ENCODE measurements around the gene HARBI1. TPM values are rescaled to one million over a fixed set of nuclear protein-coding genes. Genes with fewer than 3 reads are reported as not detected.

Gene HARBI1, protein sequence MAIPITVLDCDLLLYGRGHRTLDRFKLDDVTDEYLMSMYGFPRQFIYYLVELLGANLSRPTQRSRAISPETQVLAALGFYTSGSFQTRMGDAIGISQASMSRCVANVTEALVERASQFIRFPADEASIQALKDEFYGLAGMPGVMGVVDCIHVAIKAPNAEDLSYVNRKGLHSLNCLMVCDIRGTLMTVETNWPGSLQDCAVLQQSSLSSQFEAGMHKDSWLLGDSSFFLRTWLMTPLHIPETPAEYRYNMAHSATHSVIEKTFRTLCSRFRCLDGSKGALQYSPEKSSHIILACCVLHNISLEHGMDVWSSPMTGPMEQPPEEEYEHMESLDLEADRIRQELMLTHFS
- 4.3 and 4.4 TPM in 2 replicates for polyA plus RNA-seq (2011; rRNA removed)
- polyA minus RNA-seq (2011; rRNA and poly(A)+ RNA removed): 5.5 and 5.6 TPM in 2 replicates

DNA sequence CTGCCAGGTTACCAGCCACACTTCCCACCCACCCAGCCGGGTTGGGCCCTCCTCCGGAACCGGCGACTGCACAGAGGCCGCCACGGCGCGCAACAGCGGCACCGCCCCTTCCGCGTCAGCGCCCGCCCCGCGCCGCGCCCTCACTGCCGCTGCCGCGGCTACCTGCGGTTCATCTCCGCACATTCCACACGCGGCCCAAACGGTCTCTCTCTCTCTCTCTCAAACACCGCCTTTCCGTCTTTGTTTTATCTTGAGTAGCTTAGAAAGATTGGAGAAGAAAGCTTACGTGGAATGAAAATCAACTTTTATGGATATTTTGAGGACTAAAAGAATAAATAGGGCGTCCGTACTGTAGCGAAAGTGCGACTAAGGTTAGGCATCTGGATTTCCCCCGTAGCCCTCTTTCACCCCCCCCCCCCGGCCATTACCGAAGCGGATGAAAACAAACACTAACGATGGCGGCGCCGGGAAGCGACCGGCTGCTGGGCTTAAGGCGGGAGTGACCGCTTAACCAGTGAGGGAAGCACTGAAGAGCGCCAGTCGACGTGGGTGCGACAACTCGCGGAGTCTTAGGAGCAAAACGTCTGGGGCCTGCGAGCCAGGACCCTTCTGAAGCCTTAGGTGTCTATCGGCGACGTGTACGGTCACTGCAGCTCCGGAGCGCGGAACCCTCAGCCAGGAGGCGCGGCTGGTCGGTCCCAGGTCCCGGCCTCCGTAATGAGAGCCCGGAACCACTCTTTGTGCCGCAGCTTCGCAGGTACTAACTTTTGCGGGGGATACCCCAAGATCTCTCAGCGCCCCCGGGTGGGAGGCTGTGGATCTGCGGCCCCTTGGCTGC, at the start of gene HARBI1, which contains the start of gene ATG13:
TSS of gene HARBI1 (minus strand) at position 94 of the 838 bp plus-strand sequence. CDS start 990 bp downstream, outside the sequence.
TSS of gene ATG13 (plus strand) at position 420 of the 838 bp plus-strand sequence. CDS start 26,739 bp downstream, outside the sequence.
- H3K4me3 ChIP-seq (ENCODE audit: low read depth, low read length): peak within 1 kb of the TSS; percentile 100
- H3K27ac ChIP-seq (ENCODE audit: low read depth, low read length): peak within 1 kb of the TSS; percentile 97
- peak; percentile 51 for DNase-seq (ENCODE audit: low read depth, low spot score)
- TF ChIP-seq, protein P1, sequence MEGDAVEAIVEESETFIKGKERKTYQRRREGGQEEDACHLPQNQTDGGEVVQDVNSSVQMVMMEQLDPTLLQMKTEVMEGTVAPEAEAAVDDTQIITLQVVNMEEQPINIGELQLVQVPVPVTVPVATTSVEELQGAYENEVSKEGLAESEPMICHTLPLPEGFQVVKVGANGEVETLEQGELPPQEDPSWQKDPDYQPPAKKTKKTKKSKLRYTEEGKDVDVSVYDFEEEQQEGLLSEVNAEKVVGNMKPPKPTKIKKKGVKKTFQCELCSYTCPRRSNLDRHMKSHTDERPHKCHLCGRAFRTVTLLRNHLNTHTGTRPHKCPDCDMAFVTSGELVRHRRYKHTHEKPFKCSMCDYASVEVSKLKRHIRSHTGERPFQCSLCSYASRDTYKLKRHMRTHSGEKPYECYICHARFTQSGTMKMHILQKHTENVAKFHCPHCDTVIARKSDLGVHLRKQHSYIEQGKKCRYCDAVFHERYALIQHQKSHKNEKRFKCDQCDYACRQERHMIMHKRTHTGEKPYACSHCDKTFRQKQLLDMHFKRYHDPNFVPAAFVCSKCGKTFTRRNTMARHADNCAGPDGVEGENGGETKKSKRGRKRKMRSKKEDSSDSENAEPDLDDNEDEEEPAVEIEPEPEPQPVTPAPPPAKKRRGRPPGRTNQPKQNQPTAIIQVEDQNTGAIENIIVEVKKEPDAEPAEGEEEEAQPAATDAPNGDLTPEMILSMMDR (IDR thresholded peaks at IDR 0.05; ENCODE audit: low read depth, low read length): peak; percentile 90
- ChIA-PET POLR2A (interaction anchor here (1.0 kb wide), 1 partner anchor 32 kb away, joined by 3 read pairs; no protein-coding TSS in a partner anchor), CTCF (interaction anchor here (0.5 to 2.5 kb wide), 18 partner anchors 10 to 229 kb away, joined by 3 to 23 read pairs (median 6); partner anchors contain the start of gene CHRM4)
- H3K27me3 ChIP-seq (ENCODE audit: control insufficient read depth, insufficient read depth, low read length): no peaks in the 10 kb centered on the region
- H3K9me3 ChIP-seq (ENCODE audit: control insufficient read depth, insufficient read depth, low read length): no peaks in the 10 kb centered on the region

DNA sequence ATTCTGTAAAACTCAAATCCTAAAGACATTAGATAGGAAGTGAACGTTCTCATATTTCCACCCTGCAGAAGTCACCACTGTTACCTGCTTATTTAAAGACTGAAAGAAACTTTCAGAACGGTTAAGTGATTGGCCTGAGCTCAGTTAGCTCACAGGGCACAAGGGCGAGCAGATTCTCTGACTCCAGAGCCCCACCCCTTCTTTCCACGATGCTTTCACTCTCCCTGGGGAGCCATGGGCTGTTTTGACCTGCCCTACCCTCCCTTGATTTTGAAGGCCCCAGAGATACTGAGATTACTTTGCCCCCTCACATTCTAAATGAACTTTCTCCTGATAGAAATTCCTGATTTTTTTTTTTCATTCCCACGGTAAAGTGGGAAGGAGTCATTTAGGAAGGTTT, 49.5 kb upstream of the HARBI1 start:
- Histone ChIP-seq H3K9me3 (ENCODE audit: control insufficient read depth, insufficient read depth, low read length) (no peaks in the 10 kb centered on the region), H3K4me3 (ENCODE audit: low read depth, low read length) (no peak overlapping the region), H3K27ac (ENCODE audit: low read depth, low read length) (peak overlapping the region; percentile 11), H3K27me3 (ENCODE audit: control insufficient read depth, insufficient read depth, low read length) (no peaks in the 10 kb centered on the region)
- POLR2A ChIA-PET: no interaction called here
- CTCF ChIA-PET: no interaction called here
- DNase-seq (ENCODE audit: low read depth, low spot score): no peak
- TF ChIP-seq, protein P1 (IDR thresholded peaks at IDR 0.05; ENCODE audit: low read depth, low read length): no peak

DNA sequence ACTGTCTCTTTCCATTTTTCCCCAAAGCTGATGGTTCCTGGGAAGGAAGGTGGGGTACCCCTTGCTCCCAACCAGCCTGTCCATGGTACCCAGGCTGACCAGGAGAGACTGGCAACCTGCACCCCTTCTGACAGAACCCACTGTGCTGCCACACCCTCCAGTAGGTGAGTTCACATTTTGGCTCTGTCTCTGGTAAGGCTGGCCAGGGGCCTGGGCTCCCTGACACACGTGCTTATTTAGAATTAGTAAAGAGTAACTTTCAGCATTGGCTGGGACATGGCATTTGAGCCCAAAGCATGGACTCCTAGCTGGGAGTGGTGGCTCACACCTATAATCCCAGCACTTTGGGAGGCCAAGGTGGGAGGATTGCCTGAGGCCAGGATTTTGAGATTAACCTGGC, 48.3 kb upstream of the HARBI1 start:
- CTCF ChIA-PET: no interaction called here
- DNase-seq (ENCODE audit: low read depth, low spot score): no peak
- TF ChIP-seq, protein P1 (IDR thresholded peaks at IDR 0.05; ENCODE audit: low read depth, low read length): no peak
- Histone ChIP-seq H3K27ac (ENCODE audit: low read depth, low read length) (no peak overlapping the region), H3K4me3 (ENCODE audit: low read depth, low read length) (no peak overlapping the region), H3K9me3 (ENCODE audit: control insufficient read depth, insufficient read depth, low read length) (no peaks in the 10 kb centered on the region), H3K27me3 (ENCODE audit: control insufficient read depth, insufficient read depth, low read length) (no peaks in the 10 kb centered on the region)
- POLR2A ChIA-PET: interaction anchor here (0.5 kb wide), 2 partner anchors 97 to 744 kb away, joined by 4 to 8 read pairs; no protein-coding TSS in a partner anchor

DNA sequence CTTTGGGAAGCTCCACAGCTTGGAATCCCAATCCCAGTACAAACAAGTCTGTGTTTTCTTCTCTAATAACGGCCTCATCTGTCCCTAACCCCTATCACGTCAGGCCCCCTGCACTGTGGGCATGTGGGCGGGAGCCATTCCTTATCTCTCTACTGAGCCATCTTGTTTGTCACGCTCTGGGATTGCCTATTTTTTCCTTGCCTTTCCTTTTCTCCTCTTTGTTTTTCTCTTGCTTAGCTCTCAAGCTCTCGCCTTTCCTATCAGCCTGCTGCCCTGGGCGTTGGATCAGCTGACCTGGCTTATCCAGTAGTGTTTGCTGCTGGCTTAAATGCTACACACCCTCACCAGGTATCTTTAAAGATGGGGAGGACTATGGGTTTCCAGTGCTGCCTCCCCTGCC, 47.6 kb upstream of the HARBI1 start:
- no peaks in the 10 kb centered on the region for H3K27me3 ChIP-seq (ENCODE audit: control insufficient read depth, insufficient read depth, low read length)
- TF ChIP-seq, protein P1 (IDR thresholded peaks at IDR 0.05; ENCODE audit: low read depth, low read length): no peak
- H3K4me3 ChIP-seq (ENCODE audit: low read depth, low read length): no peak overlapping the region
- H3K9me3 ChIP-seq (ENCODE audit: control insufficient read depth, insufficient read depth, low read length): no peaks in the 10 kb centered on the region
- H3K27ac ChIP-seq (ENCODE audit: low read depth, low read length): no peak overlapping the region
- POLR2A ChIA-PET: interaction anchor here (0.5 kb wide), 1 partner anchor 744 kb away, joined by 4 read pairs; no protein-coding TSS in a partner anchor
- DNase-seq (ENCODE audit: low read depth, low spot score): no peak
- CTCF ChIA-PET: no interaction called here

Measured in AG04450 (cell line).